ENCODE results near the gene RASGRP4. TPM values are rescaled to one million over a fixed set of nuclear protein-coding genes. Genes with fewer than 3 reads are reported as not detected.
"Not testable (repeated sequence)": the region's sequence is repeated elsewhere in the genome, so short reads cannot be mapped to it uniquely, and the experiment has no call there.

Gene RASGRP4
- total RNA-seq, 1 donor from 2014 or later: 1.5 TPM

DNA sequence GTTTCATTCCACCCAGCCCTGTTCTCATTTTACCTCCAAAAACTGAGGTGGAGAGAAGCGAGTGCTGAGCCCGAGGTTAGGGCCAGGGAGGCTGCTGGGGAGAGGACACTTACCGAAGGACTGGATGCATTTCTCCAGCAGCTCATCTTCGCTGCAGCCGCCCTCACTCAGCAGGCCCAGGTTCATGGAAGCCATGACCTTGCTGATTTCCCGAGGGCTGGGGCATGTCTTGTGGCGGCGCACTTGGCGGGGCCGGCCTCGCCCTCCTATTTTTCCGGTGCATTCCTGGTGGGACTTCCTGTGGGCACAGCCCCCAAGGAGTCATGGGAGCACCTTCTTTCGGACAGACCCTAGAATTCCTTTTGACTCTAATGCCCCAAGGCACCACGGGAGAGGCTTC lies 4.2 kb downstream of the RASGRP4 start:
- no peak for DNase-seq (ENCODE audit: low spot score)
- intact Hi-C loops (cut with DNase I): no loop called here

- DNase-seq (ENCODE audit: low spot score): no peak
- intact Hi-C loops (cut with DNase I): no loop called here
Measured at GRCh38 chr19:38420935-38421334, 5.1 kb downstream of the RASGRP4 start.

- peak; percentile 94 for DNase-seq (ENCODE audit: low spot score)
- intact Hi-C loops (cut with DNase I): no loop called here
Measured at GRCh38 chr19:38417544-38418506, 8.2 kb downstream of the RASGRP4 start.

DNA sequence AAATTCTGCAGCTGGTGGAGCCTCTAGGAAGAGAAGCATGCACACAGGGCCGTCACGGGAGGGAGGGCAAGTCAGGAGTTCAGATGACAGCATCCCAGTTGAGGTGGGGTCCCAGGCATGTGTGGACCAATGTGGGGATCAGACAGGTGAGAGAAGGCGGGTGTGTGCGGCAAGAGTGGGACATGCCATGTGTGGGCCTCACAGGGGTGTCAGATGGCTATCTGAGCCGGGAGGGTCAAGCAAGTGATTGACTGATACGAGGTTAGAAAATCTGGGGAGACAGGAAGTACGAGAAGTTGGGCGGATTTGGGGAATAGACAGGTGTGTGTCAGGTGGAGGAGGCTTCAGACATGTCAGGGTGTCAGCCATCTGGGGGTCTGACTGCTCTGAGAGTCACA lies 8.9 kb downstream of the RASGRP4 start:
- DNase-seq (ENCODE audit: low spot score): no peak
- intact Hi-C loops (cut with DNase I): no loop called here

GRCh38 chr19:38413416-38413815 lies 12.6 kb downstream of the RASGRP4 start:
- DNase-seq (ENCODE audit: low spot score): no peak
- intact Hi-C loops (cut with DNase I): no loop called here

DNA sequence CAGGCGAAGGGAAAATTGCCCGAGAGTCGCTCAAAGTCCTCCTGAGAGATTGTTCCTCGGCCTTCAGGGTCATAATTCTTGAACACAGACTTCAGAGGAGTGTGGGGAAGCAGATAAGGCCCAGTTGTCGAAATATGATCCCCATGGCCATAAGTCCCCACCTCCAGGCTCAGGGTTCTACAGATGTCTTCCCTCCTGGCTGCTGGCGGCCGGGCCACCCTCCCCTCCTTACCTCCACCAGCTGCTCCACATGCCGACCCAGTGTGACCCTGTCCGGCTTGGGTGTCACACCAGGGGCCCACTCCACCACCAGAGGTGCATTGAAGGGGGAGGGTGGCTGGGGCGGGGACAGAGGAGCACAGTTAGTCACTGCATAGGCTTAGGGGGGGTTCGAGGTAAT lies 13.1 kb downstream of the RASGRP4 start:
- intact Hi-C loops (cut with DNase I): no loop called here
- DNase-seq (ENCODE audit: low spot score): no peak

GRCh38 chr19:38412491-38412890 lies 13.5 kb downstream of the RASGRP4 start:
- no peak for DNase-seq (ENCODE audit: low spot score)
- intact Hi-C loops (cut with DNase I): no loop called here

DNA sequence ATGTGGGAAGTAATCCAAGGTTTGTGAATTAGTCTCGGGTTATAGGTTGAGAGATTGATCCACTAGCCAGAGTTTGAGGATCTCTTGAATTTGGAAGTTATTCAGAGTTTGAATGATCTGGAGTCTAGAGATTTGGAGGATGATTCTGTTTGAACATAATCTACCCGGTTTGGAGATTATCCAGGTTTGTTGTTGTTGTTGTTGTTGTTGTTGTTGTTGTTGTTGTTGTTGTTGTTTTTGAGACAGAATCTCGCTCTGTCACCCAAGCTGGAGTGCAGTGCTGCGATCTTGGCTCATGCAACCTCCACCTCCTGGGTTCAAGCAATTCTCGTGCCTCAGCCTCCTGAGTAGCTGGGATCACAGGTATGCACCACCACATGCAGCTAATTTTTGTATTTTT lies 14.1 kb downstream of the RASGRP4 start:
- intact Hi-C loops (cut with DNase I); DNase-seq (ENCODE audit: low spot score): not testable (repeated sequence)

GRCh38 chr19:38411041-38411712 lies 14.8 kb downstream of the RASGRP4 start:
- intact Hi-C loops (cut with DNase I): no loop called here
- DNase-seq (ENCODE audit: low spot score): no peak

- intact Hi-C loops (cut with DNase I); DNase-seq (ENCODE audit: low spot score): not testable (repeated sequence)
Measured at GRCh38 chr19:38410407-38410806, 15.6 kb downstream of the RASGRP4 start.

DNA sequence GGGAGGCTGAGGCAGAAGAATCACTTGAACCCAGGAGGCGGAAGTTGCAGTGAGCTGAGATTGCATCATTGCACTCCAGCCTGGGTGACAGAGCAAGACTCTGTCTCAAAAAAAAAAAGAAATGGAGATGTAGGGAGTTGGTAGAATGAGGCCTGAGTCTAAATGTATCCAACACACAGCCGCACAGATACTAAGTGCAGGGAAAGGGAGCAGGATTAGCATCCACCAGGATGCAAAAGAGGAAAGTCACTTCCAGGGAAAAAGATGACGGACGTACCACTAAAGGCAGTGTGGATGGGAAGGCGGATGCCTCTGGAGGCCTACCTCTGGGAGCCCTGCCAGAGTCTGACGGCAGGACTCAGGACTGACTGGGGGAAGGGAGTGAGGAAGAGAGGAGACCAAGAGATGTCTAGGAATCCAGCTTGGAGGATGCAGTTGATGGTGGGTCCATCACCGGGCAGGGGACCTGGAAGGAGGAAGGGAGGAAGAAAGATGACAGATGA lies 16.3 kb downstream of the RASGRP4 start:
- intact Hi-C loops (cut with DNase I): no loop called here
- no peak for DNase-seq (ENCODE audit: low spot score)

DNA sequence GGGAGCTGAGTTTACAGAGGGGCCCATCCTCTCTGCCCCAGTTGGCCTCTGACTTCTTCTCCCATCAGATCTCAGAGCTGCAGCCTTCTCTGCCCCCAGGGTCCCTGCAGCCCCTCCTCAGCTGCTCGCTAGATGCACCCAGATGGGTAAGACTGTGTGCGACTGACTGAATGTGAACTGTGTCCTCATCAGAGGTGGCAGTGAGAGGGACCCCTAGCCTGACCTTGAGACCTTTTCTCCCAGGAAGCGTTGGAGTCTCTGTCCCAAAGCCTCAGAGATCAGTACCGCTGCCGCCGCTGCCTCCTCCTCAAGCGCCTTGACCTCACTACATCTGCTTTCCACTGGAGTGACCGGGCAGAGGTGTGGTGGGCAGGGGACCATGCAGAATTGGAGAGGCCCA lies 20.7 kb downstream of the RASGRP4 start:
- DNase-seq (ENCODE audit: low spot score): no peak
- intact Hi-C loops (cut with DNase I): no loop called here

- DNase-seq (ENCODE audit: low spot score): no peak
- intact Hi-C loops (cut with DNase I): loop anchor here (5.0 kb wide), 2 partner anchors 212 to 527 kb away; partner anchors contain the start of genes EIF3K, MAP4K1, MRPS12 and SARS2
Measured at GRCh38 chr19:38404858-38405257, 21.2 kb downstream of the RASGRP4 start.

GRCh38 chr19:38402967-38403674 lies 22.9 kb downstream of the RASGRP4 start, which contains the start of gene FAM98C:
Gene FAM98C (plus strand): TSS chr19:38403093. CDS start chr19:38403154, 61 bp downstream.
- peak; percentile 99 for DNase-seq (ENCODE audit: low spot score)
- intact Hi-C loops (cut with DNase I): loop anchor here (2.0 to 5.0 kb wide), 4 partner anchors 28 to 529 kb away; partner anchors contain the start of genes EIF3K, MAP4K1, MRPS12 and PSMD8

DNA sequence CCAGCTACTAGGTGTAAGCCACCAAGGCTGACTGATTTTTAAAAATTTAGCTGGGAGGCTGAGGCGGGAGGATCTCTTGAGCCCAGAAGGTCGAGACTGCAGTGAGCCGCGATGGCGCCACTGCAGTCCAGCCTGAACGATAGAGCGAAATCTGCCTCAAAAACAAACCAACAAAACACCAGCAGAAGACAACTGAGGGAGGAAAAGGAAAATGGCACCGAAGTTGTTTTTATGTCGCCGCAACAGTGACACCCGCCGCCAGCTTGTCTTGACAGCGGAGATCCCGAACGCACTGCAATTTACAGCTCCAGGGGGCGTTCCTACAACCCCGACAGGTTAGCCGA lies 23.4 kb downstream of the RASGRP4 start:
- no peak for DNase-seq (ENCODE audit: low spot score)
- intact Hi-C loops (cut with DNase I): loop anchor here (2.0 to 5.0 kb wide), 4 partner anchors 28 to 530 kb away; partner anchors contain the start of genes EIF3K, MAP4K1, MRPS12 and PSMD8

GRCh38 chr19:38401148-38401547 lies 24.9 kb downstream of the RASGRP4 start:
- DNase-seq (ENCODE audit: low spot score): no peak
- intact Hi-C loops (cut with DNase I): loop anchor here (5.0 kb wide), 2 partner anchors 216 to 531 kb away; partner anchors contain the start of genes EIF3K, MAP4K1, MRPS12 and SARS2

DNA sequence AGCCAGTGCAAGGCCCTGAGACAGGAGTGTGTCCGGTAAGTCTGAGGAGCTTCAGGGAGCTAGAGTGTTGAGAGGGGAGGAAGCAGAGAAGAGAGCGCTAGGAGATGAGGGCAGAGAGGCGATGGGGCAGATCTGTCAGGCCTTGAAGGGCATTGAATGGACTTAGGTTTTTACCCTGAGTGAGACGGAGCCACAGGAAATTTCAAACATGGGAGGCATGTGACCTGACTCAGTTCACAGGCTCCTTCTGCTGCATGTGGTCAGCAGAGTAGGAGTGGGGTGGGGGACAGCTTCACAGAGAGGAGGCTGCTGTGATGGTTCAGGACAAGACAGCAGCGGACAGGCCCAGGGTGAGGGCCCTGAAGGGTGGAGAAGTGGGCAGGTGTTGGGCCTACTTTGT lies 25.7 kb downstream of the RASGRP4 start:
- no peak for DNase-seq (ENCODE audit: low spot score)
- intact Hi-C loops (cut with DNase I): loop anchor here (5.0 kb wide), 2 partner anchors 217 to 532 kb away; partner anchors contain the start of genes EIF3K, MAP4K1, MRPS12 and SARS2

- intact Hi-C loops (cut with DNase I): no loop called here
Measured at GRCh38 chr19:38399537-38399936, 26.5 kb downstream of the RASGRP4 start.

GRCh38 chr19:38399081-38399480 lies 26.9 kb downstream of the RASGRP4 start:
- DNase-seq (ENCODE audit: low spot score): no peak
- intact Hi-C loops (cut with DNase I): no loop called here

More at GRCh38 chr19:38399537-38399936, 26.5 kb downstream of the RASGRP4 start:
- no peak for DNase-seq (ENCODE audit: low spot score)

Measured in cardiac septum (tissue), 1 donor.